Sigmoid colon (tissue), 7 donors: ENCODE results near the gene ENOSF1. TPM values are rescaled to one million over a fixed set of nuclear protein-coding genes. Genes with fewer than 3 reads are reported as not detected.

ENCODE experiments used
- DNase-seq: peaks from one replicate; pipeline ENCODE4 v3.0.0-alpha.2; 2019
- H3K27ac ChIP-seq, 4 donors: fragments of 200-600 bp; sonication (generic); one replicate each; pipeline ENCODE4 v1.5.1; 2016 to 2019; ENCODE audit warnings: mild to moderate bottlenecking in 1 of 4
- H3K27me3 ChIP-seq, 3 donors: fragments of 200-600 bp; sonication (generic); one replicate each; pipeline ENCODE4 v1.5.1; 2019; ENCODE audit warnings: mild to moderate bottlenecking in 1 of 3
- H3K36me3 ChIP-seq, 4 donors: fragments of 200-600 bp; sonication (generic); one replicate each; pipeline ENCODE4 v1.5.1; 2016 to 2019
- H3K4me1 ChIP-seq, 4 donors: fragments of 200-600 bp; sonication (generic); one replicate each; pipeline ENCODE4 v1.5.1; 2017 to 2019
- H3K4me3 ChIP-seq, 4 donors: fragments of 200-600 bp; sonication (generic); one replicate each; pipeline ENCODE4 v1.5.1; 2017 to 2019; ENCODE audit warnings: mild to moderate bottlenecking in 2 of 4, moderate library complexity in 1 of 4
- H3K9me3 ChIP-seq, 4 donors: fragments of 200-600 bp in 3 of 4; sonication (generic) in 3 of 4; one replicate each; pipeline versions ENCODE4 v1.5.1 to v1.6.1; 2013 to 2019
- EP300 ChIP-seq, 4 donors: sonication (generic); formaldehyde crosslinking; IDR thresholded peaks; one replicate each; pipeline ENCODE4 v1.6.1; 2017; ENCODE audit warnings: antibody characterized with exemption in 4 of 4
- POLR2A ChIP-seq, 2 donors: fragments of 450-650 bp; IDR thresholded peaks; one replicate each; pipeline ENCODE4 v1.6.1; 2016; ENCODE audit warnings: antibody characterized with exemption in 2 of 2, mild to moderate bottlenecking in 2 of 2, moderate library complexity in 2 of 2
- POLR2AphosphoS5 ChIP-seq, 4 donors: sonication (generic); formaldehyde crosslinking; IDR thresholded peaks; one replicate each; pipeline ENCODE4 v1.6.1; 2017; ENCODE audit warnings: antibody characterized with exemption in 4 of 4
- WGBS, 2 donors: extraction: QIAGEN DNeasy Blood & Tissue Kit; methylation state at CpG; one replicate each; pipeline ENCODE4 v1.1.7; 2013; 5-methylcytosine and 5-hydroxymethylcytosine counted together
- intact Hi-C: fragments of 100-400 bp; cut with DNase I; formaldehyde crosslinking; loops from one replicate; pipeline ENCODE4 v1.15.1; 2023
- polyA plus RNA-seq, 3 donors: library from polyadenylated mRNA; stranded (reverse); fragments of 200-250 nt; gene quantifications; one replicate each; pipeline ENCODE4 v1.2.3, GENCODE V29; 2013
- total RNA-seq, 4 donors: library from RNA; depleted of rRNA; stranded (reverse); fragments of >200 nt; gene quantifications; one replicate each; pipeline ENCODE4 v1.1.0, GENCODE V29; 2016
- TF ChIP-seq, protein P1 (sequence below), 4 experiments: fragments of 450-650 bp in 3 of 4; fragments of 200-600 bp in 1 of 4; IDR thresholded peaks; one replicate each; pipeline ENCODE4 v1.5.1; 2016 to 2019; ENCODE audit warnings: antibody characterized with exemption in 4 of 4, mild to moderate bottlenecking in 3 of 4, moderate library complexity in 2 of 4
- donor health status: healthy with polysubstance abuse.
- donor health status: Bipolar disorder and iron deficiency.
- donor health status: healthy.

Gene ENOSF1
- total and polyA plus RNA-seq, 7 donors: 16.8 to 56.9 (median 43.6) TPM

DNA sequence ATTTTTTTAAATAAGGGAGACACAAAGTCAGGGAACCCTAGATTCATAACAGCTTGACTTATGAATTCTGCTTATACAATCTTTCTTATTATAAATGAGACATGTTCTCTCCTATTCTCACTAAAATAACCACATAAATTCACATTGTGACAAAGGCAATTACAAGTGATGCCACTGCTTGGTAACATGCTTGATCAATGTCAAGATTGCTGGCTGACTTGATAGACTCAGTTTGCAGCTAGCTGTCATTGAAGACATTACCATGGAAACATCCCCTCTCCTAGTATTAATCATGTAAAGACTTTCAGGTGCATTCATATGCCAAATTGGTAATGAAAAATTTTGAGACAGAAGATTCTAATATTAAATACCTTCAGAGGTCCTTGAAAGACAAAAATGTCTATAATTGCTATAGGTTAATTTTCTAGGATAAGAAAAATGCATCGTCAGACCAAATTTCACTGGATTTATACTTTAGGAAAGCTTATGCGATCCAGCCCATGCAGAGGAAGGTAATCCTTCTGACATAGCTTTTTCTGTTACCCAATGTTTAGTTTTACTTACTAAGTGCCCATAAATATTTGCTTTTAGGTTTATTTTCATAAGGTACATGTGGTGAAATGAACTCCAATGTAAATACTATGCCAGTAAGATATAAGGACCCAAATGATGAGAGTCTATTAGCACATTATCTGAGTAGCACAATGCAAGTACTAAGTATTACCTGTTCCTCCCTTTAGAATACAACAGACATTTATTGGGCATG, 32.6 kb upstream of the ENOSF1 start:
- 96 to 98% methylated on average over 2 of the region's 2 CpGs for WGBS, 2 donors
- DNase-seq: no peak
- Histone ChIP-seq H3K27me3 (no peaks in the 10 kb centered on the region), H3K4me1 (no peaks in the 10 kb centered on the region), H3K36me3 (peaks cover 0 to 56% (median 7%) of the 10 kb centered on the region in 4 donors), H3K9me3 (no peaks in the 10 kb centered on the region), H3K27ac (no peak overlapping the region), H3K4me3 (no peak overlapping the region)
- intact Hi-C loops: no loop called here
- TF ChIP-seq, protein P1, sequence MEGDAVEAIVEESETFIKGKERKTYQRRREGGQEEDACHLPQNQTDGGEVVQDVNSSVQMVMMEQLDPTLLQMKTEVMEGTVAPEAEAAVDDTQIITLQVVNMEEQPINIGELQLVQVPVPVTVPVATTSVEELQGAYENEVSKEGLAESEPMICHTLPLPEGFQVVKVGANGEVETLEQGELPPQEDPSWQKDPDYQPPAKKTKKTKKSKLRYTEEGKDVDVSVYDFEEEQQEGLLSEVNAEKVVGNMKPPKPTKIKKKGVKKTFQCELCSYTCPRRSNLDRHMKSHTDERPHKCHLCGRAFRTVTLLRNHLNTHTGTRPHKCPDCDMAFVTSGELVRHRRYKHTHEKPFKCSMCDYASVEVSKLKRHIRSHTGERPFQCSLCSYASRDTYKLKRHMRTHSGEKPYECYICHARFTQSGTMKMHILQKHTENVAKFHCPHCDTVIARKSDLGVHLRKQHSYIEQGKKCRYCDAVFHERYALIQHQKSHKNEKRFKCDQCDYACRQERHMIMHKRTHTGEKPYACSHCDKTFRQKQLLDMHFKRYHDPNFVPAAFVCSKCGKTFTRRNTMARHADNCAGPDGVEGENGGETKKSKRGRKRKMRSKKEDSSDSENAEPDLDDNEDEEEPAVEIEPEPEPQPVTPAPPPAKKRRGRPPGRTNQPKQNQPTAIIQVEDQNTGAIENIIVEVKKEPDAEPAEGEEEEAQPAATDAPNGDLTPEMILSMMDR (IDR thresholded peaks at IDR 0.05): no peak
- no peak for TF ChIP-seq POLR2A (IDR thresholded peaks at IDR 0.05)
- no peak for TF ChIP-seq EP300 (IDR thresholded peaks at IDR 0.05)

- no peaks in the 10 kb centered on the region for H3K4me1 ChIP-seq
- TF ChIP-seq EP300 (IDR thresholded peaks at IDR 0.05): no peak
- TF ChIP-seq, protein P1 (IDR thresholded peaks at IDR 0.05): peak; percentile 54 to 72 (median 66)
- H3K27me3 ChIP-seq: no peaks in the 10 kb centered on the region
- no peak for DNase-seq
- H3K36me3 ChIP-seq: peaks cover 0 to 76% (median 9%) of the 10 kb centered on the region in 4 donors
- H3K9me3 ChIP-seq: no peaks in the 10 kb centered on the region
- no peak overlapping the region for H3K4me3 ChIP-seq
- intact Hi-C loops: loop anchor here (1.0 kb wide), 1 partner anchor 88 kb away; no protein-coding TSS in a partner anchor
- no peak overlapping the region for H3K27ac ChIP-seq
Observed at GRCh38 chr18:741931-742512, 29.6 kb upstream of the ENOSF1 start.

DNA sequence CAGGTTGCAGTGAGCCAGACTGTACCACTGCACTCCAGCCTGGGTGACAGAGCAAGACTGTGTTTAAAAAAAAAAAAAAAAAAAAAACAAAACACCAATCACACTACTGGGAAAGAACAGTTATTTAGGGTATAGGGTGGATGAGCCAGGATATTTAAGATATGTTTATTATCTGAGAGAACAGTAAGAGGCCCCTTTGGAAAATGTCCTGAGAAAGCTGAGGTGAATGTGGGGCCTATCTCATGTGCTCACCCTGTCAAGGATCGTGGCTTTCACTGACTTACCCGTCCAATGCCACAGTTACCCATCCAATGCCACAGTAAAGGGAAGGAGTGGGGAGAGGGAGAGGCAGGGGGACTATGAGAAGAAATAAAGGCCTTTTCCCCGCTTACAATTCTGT, 19.9 kb upstream of the ENOSF1 start:
- H3K9me3 ChIP-seq: no peaks in the 10 kb centered on the region
- H3K4me3 ChIP-seq: no peak overlapping the region
- H3K4me1 ChIP-seq: no peaks in the 10 kb centered on the region
- H3K27ac ChIP-seq: no peak overlapping the region
- no peak for DNase-seq
- no peak for TF ChIP-seq POLR2A (IDR thresholded peaks at IDR 0.05)
- TF ChIP-seq, protein P1 (IDR thresholded peaks at IDR 0.05): no peak
- TF ChIP-seq EP300 (IDR thresholded peaks at IDR 0.05): no peak
- no peak for TF ChIP-seq POLR2AphosphoS5 (IDR thresholded peaks at IDR 0.05)
- 79 to 94% methylated on average over 3 of the region's 3 CpGs for WGBS, 2 donors
- peaks cover 0 to 60% (median 8%) of the 10 kb centered on the region in 4 donors for H3K36me3 ChIP-seq
- intact Hi-C loops: no loop called here
- no peaks in the 10 kb centered on the region for H3K27me3 ChIP-seq

DNA sequence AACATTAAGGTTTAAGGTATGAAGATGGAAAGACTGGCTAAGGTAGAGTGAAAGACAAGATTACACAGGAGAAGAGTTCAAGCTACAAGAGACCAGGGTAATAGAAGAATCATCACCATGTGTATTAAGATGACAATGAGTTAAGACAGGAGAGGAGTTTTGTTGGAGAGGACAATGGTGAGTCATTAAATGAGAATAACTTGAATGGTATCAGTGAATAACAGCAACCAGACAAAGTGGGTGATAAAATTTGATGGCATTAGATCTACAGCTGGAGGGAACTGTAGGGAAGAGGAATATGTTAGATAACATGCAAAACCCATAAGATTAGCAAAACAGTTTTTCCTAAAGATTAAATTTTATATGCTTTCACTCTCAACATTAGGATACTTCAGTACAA, 18.8 kb upstream of the ENOSF1 start:
- H3K36me3 ChIP-seq: peaks cover 0 to 49% (median 6%) of the 10 kb centered on the region in 4 donors
- H3K4me1 ChIP-seq: no peaks in the 10 kb centered on the region
- H3K27me3 ChIP-seq: no peaks in the 10 kb centered on the region
- intact Hi-C loops: no loop called here
- DNase-seq: no peak
- no peaks in the 10 kb centered on the region for H3K9me3 ChIP-seq
- no peak overlapping the region for H3K4me3 ChIP-seq
- H3K27ac ChIP-seq: no peak overlapping the region
- TF ChIP-seq EP300 (IDR thresholded peaks at IDR 0.05): no peak
- TF ChIP-seq POLR2A (IDR thresholded peaks at IDR 0.05): no peak
- TF ChIP-seq, protein P1 (IDR thresholded peaks at IDR 0.05): no peak
- TF ChIP-seq POLR2AphosphoS5 (IDR thresholded peaks at IDR 0.05): no peak
